DND-41 (cell line): ENCODE results near the gene FHOD3.

Experiments
- CTCF ChIP-seq: IDR thresholded peaks from 2 replicates; pipeline ENCODE4 v1.5.1; 2012; ENCODE audit warnings: borderline replicate concordance, low read length, moderate library complexity, mild to moderate bottlenecking; ENCODE audit not compliant: poor library complexity, severe bottlenecking; ENCODE audit errors: extremely low read depth
- EZH2 ChIP-seq: IDR thresholded peaks from 3 replicates; pipeline ENCODE4 v1.6.1; 2012; ENCODE audit warnings: borderline replicate concordance, low read depth, mild to moderate bottlenecking, moderate library complexity, low read length, inconsistent platforms; ENCODE audit not compliant: severe bottlenecking

- TF ChIP-seq EZH2: no peak
- no peak for TF ChIP-seq CTCF
Observed at GRCh38 chr18:36476433-36476832, 178.9 kb downstream of the FHOD3 start.
